Stomach (tissue), 9 donors: Measurements from ENCODE around the gene CKLF. TPM values are rescaled to one million over a fixed set of nuclear protein-coding genes. Genes with fewer than 3 reads are reported as not detected.

ENCODE experiments used
- DNase-seq, 2 donors: peaks; one replicate each; pipeline versions ENCODE4 v3.0.0 to v3.0.0-alpha.2; 2013 to 2019
- H3K27ac ChIP-seq, 5 donors: fragments of 200-600 bp in 4 of 5; sonication (generic) in 4 of 5; one replicate each; pipeline ENCODE4 v1.5.1; 2013 to 2019; ENCODE audit warnings: mild to moderate bottlenecking in 1 of 5, moderate library complexity in 1 of 5
- H3K27me3 ChIP-seq, 3 donors: fragments of 200-600 bp; sonication (generic); one replicate each; pipeline ENCODE4 v1.5.1; 2017 to 2019; ENCODE audit warnings: mixed run types in 1 of 3
- H3K36me3 ChIP-seq, 4 donors: fragments of 200-600 bp; sonication (generic); 1 replicate in 3 of 4; 2 replicates in 1 of 4; pipeline ENCODE4 v1.5.1; 2016 to 2019
- H3K4me1 ChIP-seq, 4 donors: fragments of 200-600 bp; sonication (generic); one replicate each; pipeline ENCODE4 v1.5.1; 2016 to 2019
- H3K4me3 ChIP-seq, 4 donors: fragments of 200-600 bp; sonication (generic) in 3 of 4; one replicate each; pipeline ENCODE4 v1.5.1; 2016 to 2019; ENCODE audit warnings: mild to moderate bottlenecking in 1 of 4
- H3K9me3 ChIP-seq, 4 donors: fragments of 200-600 bp; sonication (generic); one replicate each; pipeline ENCODE4 v1.5.1; 2016 to 2019
- CTCF ChIP-seq, 7 experiments: fragments of 450-650 bp in 4 of 7; fragments of 200-600 bp in 3 of 7; sonication (generic) in 3 of 7; IDR thresholded peaks; one replicate each; pipeline ENCODE4 v1.5.1; 2016 to 2019; ENCODE audit warnings: antibody characterized with exemption in 7 of 7, control low read depth in 2 of 7, mild to moderate bottlenecking in 1 of 7
- EP300 ChIP-seq: sonication (generic); formaldehyde crosslinking; IDR thresholded peaks from one replicate; pipeline ENCODE4 v1.6.1; 2017; ENCODE audit warnings: antibody characterized with exemption
- POLR2A ChIP-seq, 4 donors: fragments of 450-650 bp; IDR thresholded peaks; one replicate each; pipeline ENCODE4 v1.6.1; 2016; ENCODE audit warnings: antibody characterized with exemption in 4 of 4, control low read depth in 2 of 4, mild to moderate bottlenecking in 1 of 4, moderate library complexity in 1 of 4
- POLR2AphosphoS5 ChIP-seq, 3 donors: sonication (generic); formaldehyde crosslinking; IDR thresholded peaks; one replicate each; pipeline ENCODE4 v1.6.1; 2016; ENCODE audit warnings: antibody characterized with exemption in 3 of 3
- WGBS, 5 donors: extraction: QIAGEN DNeasy Blood & Tissue Kit in 3 of 5; methylation state at CpG; one replicate each; pipeline versions ENCODE4 v1.1.5 to v1.1.7; 2013 to 2018; 5-methylcytosine and 5-hydroxymethylcytosine counted together
- intact Hi-C: fragments of 100-400 bp; cut with DNase I; formaldehyde crosslinking; loops from one replicate; pipeline ENCODE4 v1.15.1; 2023; ENCODE audit warnings: low total_unique reads
- polyA plus RNA-seq, 3 donors: library from polyadenylated mRNA; stranded (reverse); fragments of 200-250 nt; gene quantifications; one replicate each; pipeline ENCODE4 v1.2.3, GENCODE V29; 2013
- total RNA-seq, 5 donors: library from RNA; depleted of rRNA; stranded (reverse); fragments of >200 nt; gene quantifications; one replicate each; pipeline versions ENCODE4 v1.1.0 to v1.2.3, GENCODE V29; 2014 to 2016
- donor health status: healthy with polysubstance abuse.
- donor health status: Bipolar disorder and iron deficiency.
- donor health status: healthy.

CKLF gene
- total and polyA plus RNA-seq, 8 donors, result 4.1 to 35.7 (median 25.2) TPM; not detected in 1

GRCh38 chr16:66516808-66517585 is 35.4 kb upstream of the CKLF start:
- 6 to 15% (median 11%) methylated on average over 15 of the region's 15 CpGs for WGBS, 5 donors
- Histone ChIP-seq H3K4me3 (peak overlapping the region in 3 of 4 donors; percentile 11 to 26 (median 25)), H3K4me1 (peaks cover 57 to 82% (median 63%) of the 10 kb centered on the region in 4 donors), H3K36me3 (peaks cover 0 to 41% (median 22%) of the 10 kb centered on the region in 4 donors), H3K9me3 (no peaks in the 10 kb centered on the region), H3K27ac (peak overlapping the region; percentile 93 to 99 (median 97)), H3K27me3 (no peaks in the 10 kb centered on the region)
- peak; percentile 97 to 98 for DNase-seq
- intact Hi-C loops, result no loop called here
- TF ChIP-seq EP300 (no peak), POLR2A (IDR thresholded peaks at IDR 0.05) (no peak), CTCF (IDR thresholded peaks at IDR 0.05) (no peak), POLR2AphosphoS5 (IDR thresholded peaks at IDR 0.05) (peak; percentile 86 to 97 (median 88))

DNA sequence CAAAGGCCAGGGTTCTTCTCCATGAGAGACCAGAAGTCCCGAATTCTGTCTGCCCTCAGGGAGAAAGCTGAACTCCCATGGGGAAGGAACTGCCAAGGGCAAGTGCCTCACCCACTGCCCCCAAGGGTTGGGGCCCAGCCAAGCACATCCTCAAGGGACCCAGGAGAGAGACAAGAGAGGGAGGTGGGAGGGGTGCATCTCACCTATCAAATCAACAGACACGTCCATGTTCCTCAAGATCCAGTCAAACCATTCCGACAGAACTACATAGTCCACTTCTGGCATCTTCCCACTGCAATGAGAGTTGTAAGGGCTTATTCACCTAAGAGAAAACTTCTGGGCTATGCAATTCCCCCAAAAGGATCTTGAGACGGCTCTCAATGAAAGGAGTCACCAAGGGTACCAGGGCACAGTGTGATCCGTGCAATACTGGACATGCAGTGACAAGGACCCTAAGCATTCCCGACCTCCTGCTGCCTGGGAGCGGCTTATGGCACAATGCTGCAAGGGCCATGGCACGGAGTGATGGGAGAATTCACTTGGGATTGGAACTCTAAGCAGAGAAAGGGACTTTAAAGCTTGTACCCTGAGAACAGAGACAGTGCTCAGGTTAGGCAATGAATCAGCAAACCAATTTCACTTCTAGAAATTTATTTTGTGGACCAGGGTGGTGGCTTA is 34.7 kb upstream of the CKLF start:
- Histone ChIP-seq H3K9me3 (no peaks in the 10 kb centered on the region), H3K27me3 (no peaks in the 10 kb centered on the region), H3K4me3 (peak overlapping the region in 2 of 4 donors; percentile 25 to 26), H3K27ac (peak overlapping the region; percentile 93 to 99 (median 97)), H3K4me1 (peaks cover 58 to 82% (median 63%) of the 10 kb centered on the region in 4 donors), H3K36me3 (peaks cover 0 to 48% (median 22%) of the 10 kb centered on the region in 4 donors)
- no peak for TF ChIP-seq POLR2AphosphoS5 (IDR thresholded peaks at IDR 0.05)
- TF ChIP-seq CTCF (IDR thresholded peaks at IDR 0.05), result no peak
- TF ChIP-seq POLR2A (IDR thresholded peaks at IDR 0.05), result no peak
- TF ChIP-seq EP300, result no peak
- WGBS, 5 donors, result 69 to 84% (median 79%) methylated on average over 8 of the region's 8 CpGs
- intact Hi-C loops, result no loop called here
- DNase-seq, result no peak

- intact Hi-C loops, result no loop called here
- 88 to 92% (median 90%) methylated on average over 11 of the region's 11 CpGs for WGBS, 5 donors
- DNase-seq, result no peak
- H3K4me1 ChIP-seq, result peaks cover 61 to 94% (median 76%) of the 10 kb centered on the region in 4 donors
- H3K36me3 ChIP-seq, result peaks cover 0 to 51% (median 22%) of the 10 kb centered on the region in 4 donors
- TF ChIP-seq CTCF (IDR thresholded peaks at IDR 0.05) (no peak), POLR2AphosphoS5 (IDR thresholded peaks at IDR 0.05) (no peak), POLR2A (IDR thresholded peaks at IDR 0.05) (no peak), EP300 (no peak)
- H3K4me3 ChIP-seq, result no peak overlapping the region
- H3K9me3 ChIP-seq, result no peaks in the 10 kb centered on the region
- no peaks in the 10 kb centered on the region for H3K27me3 ChIP-seq
- H3K27ac ChIP-seq, result peak overlapping the region; percentile 20 to 99 (median 97)
These were observed 32.6 kb upstream of the CKLF start for GRCh38 chr16:66519482-66520373.
